Trophoblast cell (in vitro differentiated cells and primary cell): ENCODE data around the gene NUB1.

ENCODE experiments used
- DNase-seq, 2 donors: peaks; one replicate each; pipeline ENCODE4 v3.0.0-alpha.2; 2016
- H2AFZ ChIP-seq: 2 replicates; pipeline ENCODE4 v1.6.1; 2013; ENCODE audit warnings: low read length, moderate library complexity, mild to moderate bottlenecking; ENCODE audit not compliant: insufficient read depth, poor library complexity
- H2AK5ac ChIP-seq: 2 replicates; pipeline ENCODE4 v1.6.1; 2013; ENCODE audit warnings: mild to moderate bottlenecking, low read length
- H2BK120ac ChIP-seq: 2 replicates; pipeline ENCODE4 v1.6.1; 2013; ENCODE audit warnings: low read length, mild to moderate bottlenecking, moderate library complexity; ENCODE audit not compliant: insufficient read depth, poor library complexity
- H2BK12ac ChIP-seq: 2 replicates; pipeline ENCODE4 v1.6.1; 2013; ENCODE audit warnings: mild to moderate bottlenecking, low read length, moderate library complexity
- H2BK5ac ChIP-seq: 2 replicates; pipeline ENCODE4 v1.6.1; 2013; ENCODE audit warnings: low read length, low read depth, moderate library complexity, mild to moderate bottlenecking; ENCODE audit not compliant: poor library complexity
- H3K14ac ChIP-seq: 2 replicates; pipeline ENCODE4 v1.6.1; 2013; ENCODE audit warnings: mild to moderate bottlenecking, low read length
- H3K18ac ChIP-seq: 2 replicates; pipeline ENCODE4 v1.6.1; 2013; ENCODE audit warnings: mild to moderate bottlenecking, low read length
- H3K23ac ChIP-seq: 2 replicates; pipeline ENCODE4 v1.6.1; 2013; ENCODE audit warnings: low read length
- H3K27ac ChIP-seq: 2 replicates; pipeline ENCODE4 v1.5.1; 2013; ENCODE audit warnings: low read depth, mild to moderate bottlenecking, inconsistent platforms, low read length, moderate library complexity
- H3K27me3 ChIP-seq: 2 replicates; pipeline ENCODE4 v1.6.1; 2013; ENCODE audit warnings: inconsistent platforms, mild to moderate bottlenecking, low read length, moderate library complexity; ENCODE audit not compliant: insufficient read depth
- H3K36me3 ChIP-seq, 2 experiments: 1 replicate in 1 of 2; 2 replicates in 1 of 2; pipeline ENCODE4 v1.6.1; 2013; ENCODE audit warnings: low read length in 2 of 2, mild to moderate bottlenecking in 2 of 2, moderate library complexity in 1 of 2; ENCODE audit not compliant: insufficient read depth in 2 of 2, control insufficient read depth in 1 of 2
- H3K4ac ChIP-seq: 2 replicates; pipeline ENCODE4 v1.6.1; 2013; ENCODE audit warnings: low read depth, mild to moderate bottlenecking, low read length, moderate library complexity
- H3K4me1 ChIP-seq, 2 experiments: 1 replicate in 1 of 2; 2 replicates in 1 of 2; pipeline ENCODE4 v1.6.1; 2013; ENCODE audit warnings: low read length in 2 of 2, mild to moderate bottlenecking in 2 of 2, moderate library complexity in 1 of 2; ENCODE audit not compliant: insufficient read depth in 2 of 2, control insufficient read depth in 1 of 2
- H3K4me2 ChIP-seq: 2 replicates; pipeline ENCODE4 v1.6.1; 2013; ENCODE audit warnings: inconsistent platforms, mild to moderate bottlenecking, low read length, moderate library complexity
- H3K4me3 ChIP-seq: 2 replicates; pipeline ENCODE4 v1.5.1; 2013; ENCODE audit warnings: mild to moderate bottlenecking, low read depth, low read length, inconsistent platforms
- H3K79me1 ChIP-seq: one replicate; pipeline ENCODE4 v1.6.1; 2013; ENCODE audit warnings: low read length
- H3K79me2 ChIP-seq: 2 replicates; pipeline ENCODE4 v1.6.1; 2013; ENCODE audit warnings: low read length, mild to moderate bottlenecking; ENCODE audit not compliant: control insufficient read depth, insufficient read depth, poor library complexity
- H3K9ac ChIP-seq: 2 replicates; pipeline ENCODE4 v1.6.1; 2013; ENCODE audit warnings: mild to moderate bottlenecking, low read length
- H3K9me3 ChIP-seq: 2 replicates; pipeline ENCODE4 v1.6.1; 2013; ENCODE audit warnings: low read depth, mild to moderate bottlenecking, control low read depth, inconsistent platforms, low read length; ENCODE audit not compliant: insufficient read depth
- H4K12ac ChIP-seq: 2 replicates; pipeline ENCODE4 v1.6.1; 2013; ENCODE audit warnings: low read depth, mild to moderate bottlenecking, low read length, moderate library complexity
- H4K8ac ChIP-seq: 2 replicates; pipeline ENCODE4 v1.6.1; 2013; ENCODE audit warnings: low read depth, mild to moderate bottlenecking, low read length, moderate library complexity
- H4K91ac ChIP-seq: one replicate; pipeline ENCODE4 v1.6.1; 2013; ENCODE audit warnings: low read depth, mild to moderate bottlenecking, low read length, moderate library complexity
- WGBS: extraction: QIAGEN DNeasy Blood & Tissue Kit; methylation state at CpG from one replicate; pipeline ENCODE4 v1.1.7; 2013; ENCODE audit warnings: missing lambda C conversion rate; ENCODE audit not compliant: insufficient read length, insufficient coverage; ENCODE audit errors: extremely low coverage; 5-methylcytosine and 5-hydroxymethylcytosine counted together

Gene NUB1

GRCh38 chr7:151425670-151426440 is 84.2 kb downstream of the NUB1 start:
- Histone ChIP-seq H4K8ac (no peak overlapping the region), H3K18ac (no peak overlapping the region), H3K27me3 (no peaks in the 10 kb centered on the region), H3K79me1 (peaks cover 22% of the 10 kb centered on the region), H3K9ac (no peak overlapping the region), H2BK5ac (no peak overlapping the region), H4K91ac (no peak overlapping the region), H3K36me3 (no peaks in the 10 kb centered on the region), H4K12ac (no peak overlapping the region), H2BK12ac (peak overlapping the region; percentile 1), H3K27ac (no peak overlapping the region), H3K9me3 (peaks cover 3% of the 10 kb centered on the region), H3K4me3 (no peak overlapping the region), H3K4me2 (no peak overlapping the region), H3K4ac (no peak overlapping the region), H3K14ac (no peak overlapping the region), H3K4me1 (peaks cover 32 to 37% of the 10 kb centered on the region in 2 experiments), H2AK5ac (no peak overlapping the region), H2AFZ (no peak overlapping the region), H2BK120ac (no peak overlapping the region), H3K79me2 (peaks cover 3% of the 10 kb centered on the region), H3K23ac (no peak overlapping the region)
- DNase-seq = no peak
- WGBS = no CpG with 5 or more reads among the region's 7 CpGs

DNA sequence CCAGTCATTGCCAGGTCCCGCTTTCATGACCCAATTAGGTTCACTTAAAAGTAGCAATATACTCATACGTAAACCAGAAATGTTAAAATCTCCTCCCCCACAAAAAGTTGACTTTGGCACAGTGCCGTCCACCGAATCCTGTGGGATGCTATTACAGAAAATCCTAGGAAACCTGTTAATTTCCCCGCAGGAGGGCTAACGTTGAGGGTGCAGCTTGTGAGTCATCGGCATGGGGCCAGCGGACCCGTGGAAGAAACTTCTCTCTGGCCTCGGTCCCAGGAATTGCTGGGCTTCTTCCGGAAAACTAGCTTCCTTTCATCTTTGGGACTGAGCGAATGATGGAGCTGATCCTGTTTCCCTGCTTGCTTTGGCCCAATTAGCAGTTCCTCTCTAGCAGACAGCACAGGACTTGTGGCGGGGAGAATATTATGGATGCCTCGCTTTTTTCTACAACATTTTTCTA is 84.9 kb downstream of the NUB1 start:
- Histone ChIP-seq H2BK5ac (no peak overlapping the region), H3K4me3 (no peak overlapping the region), H2BK120ac (no peak overlapping the region), H3K23ac (no peak overlapping the region), H3K14ac (no peak overlapping the region), H4K12ac (no peak overlapping the region), H4K8ac (no peak overlapping the region), H3K4me2 (no peak overlapping the region), H3K27ac (no peak overlapping the region), H3K79me1 (peaks cover 22% of the 10 kb centered on the region), H3K9ac (no peak overlapping the region), H3K79me2 (peaks cover 3% of the 10 kb centered on the region), H3K4me1 (peaks cover 32 to 37% of the 10 kb centered on the region in 2 experiments), H2AFZ (no peak overlapping the region), H2BK12ac (no peak overlapping the region), H4K91ac (no peak overlapping the region), H3K18ac (no peak overlapping the region), H3K4ac (no peak overlapping the region), H3K36me3 (no peaks in the 10 kb centered on the region), H3K27me3 (no peaks in the 10 kb centered on the region), H3K9me3 (peaks cover 3% of the 10 kb centered on the region), H2AK5ac (no peak overlapping the region)
- peak in 1 of 2 donors; percentile 38 for DNase-seq
- no CpG with 5 or more reads among the region's 14 CpGs for WGBS

- DNase-seq = no peak
- H2BK5ac ChIP-seq = peak overlapping the region; percentile 82
- H2BK120ac ChIP-seq = peak overlapping the region; percentile 97
- H3K36me3 ChIP-seq = no peaks in the 10 kb centered on the region
- no peak overlapping the region for H4K8ac ChIP-seq
- H3K9ac ChIP-seq = no peak overlapping the region
- no peak overlapping the region for H3K4me2 ChIP-seq
- H3K14ac ChIP-seq = peak overlapping the region; percentile 86
- no peaks in the 10 kb centered on the region for H3K27me3 ChIP-seq
- peak overlapping the region; percentile 37 for H3K4ac ChIP-seq
- H3K9me3 ChIP-seq = no peaks in the 10 kb centered on the region
- no CpG with 5 or more reads among the region's 23 CpGs for WGBS
- peak overlapping the region; percentile 37 for H2BK12ac ChIP-seq
- no peak overlapping the region for H3K27ac ChIP-seq
- no peak overlapping the region for H3K4me3 ChIP-seq
- peak overlapping the region; percentile 93 for H4K91ac ChIP-seq
- peak overlapping the region; percentile 38 for H2AK5ac ChIP-seq
- no peak overlapping the region for H3K23ac ChIP-seq
- no peak overlapping the region for H2AFZ ChIP-seq
- no peak overlapping the region for H4K12ac ChIP-seq
- peaks cover 32 to 37% of the 10 kb centered on the region in 2 experiments for H3K4me1 ChIP-seq
- H3K79me1 ChIP-seq = peaks cover 22% of the 10 kb centered on the region
- peaks cover 3% of the 10 kb centered on the region for H3K79me2 ChIP-seq
- H3K18ac ChIP-seq = peak overlapping the region; percentile 85
Observed at GRCh38 chr7:151426904-151427704, 85.5 kb downstream of the NUB1 start.

DNA sequence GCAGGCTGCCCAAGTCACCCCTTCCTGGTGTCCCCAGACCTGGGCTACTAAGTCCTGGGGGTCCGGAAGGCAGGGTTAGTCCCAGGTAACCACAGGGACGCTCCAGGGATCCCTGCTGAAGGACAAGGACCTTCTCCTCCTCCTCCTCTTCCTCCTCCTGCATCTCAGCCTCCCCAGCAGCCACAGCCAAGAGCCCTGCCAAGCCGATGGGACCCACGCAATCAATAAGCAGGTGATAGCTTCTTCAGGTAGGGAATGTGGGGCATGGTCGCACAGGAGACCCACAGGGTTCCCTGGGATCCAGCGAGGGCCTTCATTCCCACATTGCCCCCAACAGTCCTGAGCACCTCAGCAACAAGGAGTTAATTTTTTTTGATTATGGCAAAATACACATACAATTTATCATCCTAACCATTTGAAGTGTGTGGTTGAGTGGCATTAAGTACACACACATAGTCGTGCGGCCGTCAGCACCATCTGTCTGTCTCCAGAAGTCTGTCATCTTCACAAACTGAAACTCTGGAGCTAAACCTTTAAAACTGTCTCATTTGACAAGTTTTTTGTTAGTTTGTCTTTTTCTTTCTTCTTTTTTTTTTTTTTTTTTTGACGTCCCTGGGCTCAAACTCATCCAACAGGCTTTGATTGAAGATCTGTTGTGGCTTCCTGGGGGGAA is 86.2 kb downstream of the NUB1 start:
- no CpG with 5 or more reads among the region's 10 CpGs for WGBS
- H3K4ac ChIP-seq = peak overlapping the region; percentile 65

More for the DNA sequence above, 86.2 kb downstream of the NUB1 start:
- DNase-seq = no peak
- Histone ChIP-seq H3K4me1 (peaks cover 32 to 37% of the 10 kb centered on the region in 2 experiments), H3K23ac (no peak overlapping the region), H4K8ac (peak overlapping the region; percentile 59), H3K4me2 (peak overlapping the region; percentile 47), H3K9me3 (no peaks in the 10 kb centered on the region), H2BK12ac (peak overlapping the region; percentile 56), H3K36me3 (no peaks in the 10 kb centered on the region), H3K79me2 (peaks cover 3% of the 10 kb centered on the region), H3K79me1 (peaks cover 22% of the 10 kb centered on the region), H3K4me3 (no peak overlapping the region), H3K9ac (no peak overlapping the region), H2AFZ (no peak overlapping the region), H3K27me3 (no peaks in the 10 kb centered on the region), H3K18ac (peak overlapping the region; percentile 85), H2AK5ac (peak overlapping the region; percentile 38), H3K27ac (peak overlapping the region; percentile 91), H4K12ac (no peak overlapping the region), H2BK5ac (peak overlapping the region; percentile 82), H4K91ac (peak overlapping the region; percentile 93), H3K14ac (peak overlapping the region; percentile 86), H2BK120ac (peak overlapping the region; percentile 97)
